ENCODE results near the gene PIP4P1. TPM values are rescaled to one million over a fixed set of nuclear protein-coding genes. Genes with fewer than 3 reads are reported as not detected.

Gene PIP4P1
- total and polyA plus RNA-seq, 2 of the 8 experiments (the other 6 are each of a cell fraction or from before 2014, with no cell fraction given), result 29.5 to 60.0 TPM

GRCh38 chr14:20499881-20500280 lies 38.6 kb upstream of the PIP4P1 start:
- Histone ChIP-seq H4K20me1 (replicated peaks in 1 of 2; ENCODE audit: control insufficient read depth in 1 of 2, insufficient read depth in 2 of 2, low read length in 2 of 2) (no peaks in the 10 kb centered on the region), H2BK15ac (ENCODE audit: low read length) (no peak overlapping the region), H2AK5ac (ENCODE audit: low read depth, low read length) (no peak overlapping the region), H3K36me3 (ENCODE audit: control insufficient read depth in 2 of 4, insufficient read depth in 4 of 4, low read length in 3 of 4) (no peaks in the 10 kb centered on the region), H2BK12ac (ENCODE audit: low read depth, low read length) (peak overlapping the region; percentile 77; the same call in 1 of the 2 replicates), H4K91ac (replicated peaks; ENCODE audit: insufficient read length, low read length) (peak overlapping the region; percentile 8), H2BK20ac (ENCODE audit: low read length) (peak overlapping the region; percentile 66; the same call in 1 of the 2 replicates), H3K4me3 (ENCODE audit: extremely low read depth in 1 of 4, insufficient read depth in 2 of 4, low read depth in 3 of 4, low read length in 4 of 4) (no peak overlapping the region), H3K9ac (replicated peaks in 1 of 4; ENCODE audit: extremely low read depth in 1 of 4, low read depth in 3 of 4, low read length in 3 of 4) (no peak overlapping the region), H4K8ac (ENCODE audit: extremely low read depth, insufficient read depth, low read length) (no peak overlapping the region), H3K23me2 (ENCODE audit: low read depth, low read length) (no peaks in the 10 kb centered on the region; the same call in 1 of the 2 replicates), H3K4me1 (replicated peaks in 1 of 4; ENCODE audit: control insufficient read depth in 3 of 4, insufficient read depth in 4 of 4, low read length in 3 of 4) (peaks cover 0 to 8% (median 3%) of the 10 kb centered on the region in 4 experiments; a peak in 6 of 7 replicates), H3K23ac (ENCODE audit: insufficient read length) (no peak overlapping the region), H2AFZ (ENCODE audit: low read length) (0 out of 2 replicates have a peak overlapping the region, but pooled peaks have one; percentile 3), H2BK5ac (ENCODE audit: low read depth, low read length) (peak overlapping the region; percentile 68; the same call in 1 of the 2 replicates), H3K18ac (ENCODE audit: extremely low read depth, low read length) (peak overlapping the region; percentile 22; the same call in 1 of the 2 replicates), H3K27me3 (replicated peaks in 1 of 4; ENCODE audit: control insufficient read depth in 3 of 4, extremely low read depth in 1 of 4, insufficient read depth in 3 of 4, low read length in 3 of 4) (no peaks in the 10 kb centered on the region), H4K5ac (ENCODE audit: insufficient read length, low read depth, low read length) (no peak overlapping the region), H3K56ac (replicated peaks; ENCODE audit: insufficient read length, low read depth, low read length) (no peak overlapping the region), H3K4ac (replicated peaks; ENCODE audit: insufficient read length, low read depth, low read length) (no peak overlapping the region), H3K79me1 (ENCODE audit: low read depth, low read length) (no peaks in the 10 kb centered on the region), H3K79me2 (ENCODE audit: control insufficient read depth in 1 of 2, insufficient read depth in 2 of 2, low read length in 2 of 2) (no peaks in the 10 kb centered on the region), H3K14ac (ENCODE audit: insufficient read length) (no peak overlapping the region), H3K27ac (ENCODE audit: low read depth, low read length) (no peak overlapping the region), H3K4me2 (ENCODE audit: insufficient read depth in 1 of 2, low read depth in 2 of 2, low read length in 2 of 2) (no peak overlapping the region), H2BK120ac (replicated peaks; ENCODE audit: low read depth, low read length) (no peak overlapping the region), H3K9me3 (ENCODE audit: insufficient read depth in 2 of 2, low read depth in 1 of 2, low read length in 1 of 2) (peaks cover 3 to 5% of the 10 kb centered on the region in 2 experiments; a peak in 3 of 4 replicates)
- ChIA-PET POLR2A (ENCODE audit: partially characterized antibody) (interaction anchor here (1.2 to 2.9 kb wide), 2 partner anchors 30 to 44 kb away, joined by 5 to 7 read pairs; partner anchors contain the start of gene PNP), CTCF (ENCODE audit: partially characterized antibody) (interaction anchor here (0.9 to 2.4 kb wide), 3 partner anchors 13 to 107 kb away, joined by 4 to 14 read pairs (median 5); no protein-coding TSS in a partner anchor)
- TF ChIP-seq HDAC6 (IDR thresholded peaks at IDR 0.05; ENCODE audit: low read depth, low read length), result no peak
- no peak for TF ChIP-seq SP1 (IDR thresholded peaks at IDR 0.05; ENCODE audit: low read depth, low read length)
- no peak for TF ChIP-seq TCF12 (IDR thresholded peaks at IDR 0.05; ENCODE audit: low read depth, low read length)
- no peak for TF ChIP-seq JUND (IDR thresholded peaks at IDR 0.05; ENCODE audit: low read length)
- TF ChIP-seq TBP (IDR thresholded peaks at IDR 0.05; ENCODE audit: low read depth, low read length), result no peak
- no peak for TF ChIP-seq SIN3A (conservative IDR thresholded peaks at IDR 0.05 in 1 of 2, IDR thresholded peaks at IDR 0.05 in 1 of 2; ENCODE audit: low read depth in 1 of 2, low read length in 2 of 2)
- TF ChIP-seq TEAD4 (IDR thresholded peaks at IDR 0.05; ENCODE audit: low read depth, low read length), result no peak
- WGBS, 2 experiments (ENCODE audit: extremely low coverage in 1 of 2, insufficient coverage in 1 of 2, insufficient read length in 1 of 2, insufficient replicate concordance in 2 of 2, low coverage in 1 of 2, low lambda C conversion rate in 2 of 2, missing lambda C conversion rate in 1 of 2), result 95% methylated on average over 5 of the region's 5 CpGs; no CpG with 5 or more reads in 1 of the 2 experiments
- no peak for FAIRE-seq
- no peak for DNase-seq (ENCODE audit: low read depth in 1 of 2, low spot score in 2 of 2)
